PC-9 (cell line): ENCODE results near the gene GBE1. TPM values are rescaled to one million over a fixed set of nuclear protein-coding genes. Genes with fewer than 3 reads are reported as not detected.

Experiments used
- BruUV-seq: library from RNA; stranded (reverse); fragments of 400-500 nt; replicated peaks from 2 replicates; lab custom pipeline; 2021; lab: Mats Ljungman, UMichigan
- CTCF ChIA-PET: fragments of 300-600 bp; sonication (Branson Sonifier 250); formaldehyde crosslinking; loops from one replicate; lab custom pipeline; 2022; ENCODE audit warnings: antibody characterized with exemption; lab: Charles Lee
- POLR2A ChIA-PET: fragments of 300-600 bp; sonication (Branson Sonifier 250); formaldehyde crosslinking; loops from one replicate; lab custom pipeline; 2022; ENCODE audit warnings: antibody characterized with exemption; ENCODE audit not compliant: unreplicated experiment; lab: Charles Lee
- DNase-seq, 2 experiments: peaks; one replicate each; pipeline versions ENCODE4 v3.0.0 to v3.0.0-alpha.2; 2015 to 2022; ENCODE audit warnings: mixed read lengths in 1 of 2
- H2AFZ ChIP-seq: fragments of 200-600 bp; sonication (generic); 2 replicates; pipeline ENCODE4 v1.8.1; 2017; ENCODE audit warnings: antibody characterized with exemption
- H3F3A ChIP-seq: fragments of 200-600 bp; sonication (generic); 2 replicates; pipeline ENCODE4 v1.8.1; 2017; ENCODE audit warnings: antibody characterized with exemption, mild to moderate bottlenecking, low read depth; ENCODE audit not compliant: insufficient read depth
- H3K27ac ChIP-seq: fragments of 200-600 bp; sonication (generic); 2 replicates; pipeline ENCODE4 v1.6.1; 2016; ENCODE audit warnings: mixed run types
- H3K27me3 ChIP-seq: fragments of 200-600 bp; sonication (generic); 2 replicates; pipeline ENCODE4 v1.6.1; 2016; ENCODE audit warnings: low read depth, mixed run types; ENCODE audit not compliant: insufficient read depth
- H3K36me3 ChIP-seq: fragments of 200-600 bp; sonication (generic); 2 replicates; pipeline ENCODE4 v1.6.1; 2016; ENCODE audit warnings: low read depth, mixed run types
- H3K4me1 ChIP-seq: fragments of 200-600 bp; sonication (generic); replicated peaks from 2 replicates; pipeline ENCODE4 v1.6.1; 2016; ENCODE audit warnings: mixed run types; ENCODE audit not compliant: insufficient read depth
- H3K4me2 ChIP-seq: fragments of 200-600 bp; sonication (generic); 2 replicates; pipeline ENCODE4 v1.6.1; 2017; ENCODE audit warnings: mixed run types
- H3K4me3 ChIP-seq: fragments of 200-600 bp; sonication (generic); 2 replicates; pipeline ENCODE4 v1.6.1; 2016; ENCODE audit warnings: mixed run types
- H3K79me2 ChIP-seq: fragments of 200-600 bp; sonication (generic); 2 replicates; pipeline ENCODE4 v1.6.1; 2017; ENCODE audit warnings: low read depth, mixed run types
- H3K9me2 ChIP-seq: fragments of 200-600 bp; sonication (generic); 2 replicates; pipeline ENCODE4 v1.8.1; 2017; ENCODE audit warnings: mild to moderate bottlenecking; ENCODE audit not compliant: insufficient read depth
- H3K9me3 ChIP-seq: fragments of 200-600 bp; sonication (generic); 2 replicates; pipeline ENCODE4 v1.8.1; 2016; ENCODE audit warnings: low read depth; ENCODE audit not compliant: insufficient read depth
- H4K20me1 ChIP-seq: fragments of 200-600 bp; sonication (generic); 2 replicates; pipeline ENCODE4 v1.8.1; 2017; ENCODE audit not compliant: insufficient read depth
- CTCF ChIP-seq: fragments of 200-600 bp; sonication (generic); conservative IDR thresholded peaks from 2 replicates; pipeline ENCODE4 v1.6.1; 2017; ENCODE audit warnings: mixed run types, antibody characterized with exemption, mild to moderate bottlenecking, moderate library complexity
- EZH2 ChIP-seq: fragments of 200-600 bp; sonication (generic); IDR thresholded peaks from 2 replicates; pipeline ENCODE4 v1.8.0; 2017; ENCODE audit warnings: antibody characterized with exemption, low read depth
- intact Hi-C: fragments of 100-400 bp; cut with micrococcal nuclease; formaldehyde crosslinking; loops from one replicate; pipeline ENCODE4 v1.10.0; 2022; ENCODE audit not compliant: unreplicated experiment
- total RNA-seq: library from RNA; stranded (reverse); gene quantifications from 2 replicates; pipeline ENCODE4 v1.2.3, GENCODE V29; 2021

GBE1 gene
- total RNA-seq, 1 experiment from 2014 or later = 31.2 TPM

- Histone ChIP-seq H4K20me1 (no peaks in the 10 kb centered on the region; the same call in 1 of the 2 replicates), H3K4me3 (no peak overlapping the region), H3K79me2 (no peaks in the 10 kb centered on the region), H3K4me2 (no peak overlapping the region), H2AFZ (no peak overlapping the region), H3F3A (no peaks in the 10 kb centered on the region), H3K27ac (no peak overlapping the region), H3K9me3 (no peaks in the 10 kb centered on the region), H3K27me3 (no peaks in the 10 kb centered on the region), H3K4me1 (no peaks in the 10 kb centered on the region), H3K9me2 (no peaks in the 10 kb centered on the region), H3K36me3 (no peaks in the 10 kb centered on the region)
- ChIA-PET POLR2A (no interaction called here), CTCF (no interaction called here)
- BruUV-seq = no TSS peak
- TF ChIP-seq EZH2 (no peak), CTCF (no peak)
- DNase-seq = no peak
- intact Hi-C loops = no loop called here
Observed at GRCh38 chr3:81585056-81585455, 176.4 kb downstream of the GBE1 start.

GRCh38 chr3:81581966-81582599, 179.4 kb downstream of the GBE1 start:
- no peak for TF ChIP-seq EZH2
- TF ChIP-seq CTCF = peak; percentile 68
- Histone ChIP-seq H3K4me1 (no peaks in the 10 kb centered on the region), H4K20me1 (no peaks in the 10 kb centered on the region; the same call in 1 of the 2 replicates), H3K79me2 (no peaks in the 10 kb centered on the region), H3K4me3 (no peak overlapping the region), H3K36me3 (no peaks in the 10 kb centered on the region), H3K27me3 (no peaks in the 10 kb centered on the region), H3F3A (no peaks in the 10 kb centered on the region), H2AFZ (no peak overlapping the region), H3K9me2 (no peaks in the 10 kb centered on the region), H3K4me2 (no peak overlapping the region), H3K9me3 (no peaks in the 10 kb centered on the region), H3K27ac (no peak overlapping the region)
- peak in 1 of 2 experiments; percentile 24 for DNase-seq
- no TSS peak for BruUV-seq
- ChIA-PET POLR2A (no interaction called here), CTCF (interaction anchor here (0.6 kb wide), 1 partner anchor 328 kb away, joined by 3 read pairs; no protein-coding TSS in a partner anchor)
- intact Hi-C loops = loop anchor here (5.0 kb wide), 1 partner anchor 1940 kb away; no protein-coding TSS in a partner anchor

DNA sequence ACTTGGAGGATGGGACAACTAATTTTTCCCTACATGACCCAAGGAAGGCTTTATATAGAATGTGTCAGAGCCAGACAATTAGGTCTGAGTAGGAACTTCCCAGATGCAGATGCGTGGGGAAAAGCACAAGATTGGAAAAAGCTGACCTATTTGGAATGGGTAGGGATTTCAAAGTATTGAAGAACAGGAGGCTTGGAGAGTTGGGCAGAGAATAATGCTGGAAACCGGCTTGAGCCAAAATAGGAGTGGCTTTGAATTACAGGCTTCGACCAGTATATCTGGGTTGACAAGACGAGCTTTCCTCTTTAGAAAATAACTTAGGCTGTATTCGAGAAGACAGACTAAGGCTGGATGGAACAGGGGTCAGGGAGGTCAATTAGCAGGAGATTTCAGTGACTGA, 181.1 kb downstream of the GBE1 start:
- no peak overlapping the region for H2AFZ ChIP-seq
- H4K20me1 ChIP-seq = no peaks in the 10 kb centered on the region; the same call in 1 of the 2 replicates
- H3K4me3 ChIP-seq = no peak overlapping the region
- no peaks in the 10 kb centered on the region for H3K27me3 ChIP-seq
- no peak for TF ChIP-seq CTCF
- no peak for TF ChIP-seq EZH2
- H3K4me1 ChIP-seq = no peaks in the 10 kb centered on the region
- no peaks in the 10 kb centered on the region for H3K9me2 ChIP-seq
- intact Hi-C loops = loop anchor here (5.0 kb wide), 1 partner anchor 1942 kb away; no protein-coding TSS in a partner anchor
- DNase-seq = no peak
- H3K27ac ChIP-seq = no peak overlapping the region
- H3K4me2 ChIP-seq = no peak overlapping the region
- H3F3A ChIP-seq = no peaks in the 10 kb centered on the region
- ChIA-PET POLR2A (no interaction called here), CTCF (no interaction called here)
- BruUV-seq = no TSS peak
- H3K36me3 ChIP-seq = no peaks in the 10 kb centered on the region
- H3K9me3 ChIP-seq = no peaks in the 10 kb centered on the region
- no peaks in the 10 kb centered on the region for H3K79me2 ChIP-seq
